ENCODE data around the gene TAF15. TPM values are rescaled to one million over a fixed set of nuclear protein-coding genes. Genes with fewer than 3 reads are reported as not detected.
A peak's percentile ranks its signal among the peaks of the same experiment; 100 is the strongest.

Gene TAF15
- total and polyA plus RNA-seq, 2 of the 4 experiments (the other 2 are of a cell fraction): 46.8 to 98.0 TPM

DNA sequence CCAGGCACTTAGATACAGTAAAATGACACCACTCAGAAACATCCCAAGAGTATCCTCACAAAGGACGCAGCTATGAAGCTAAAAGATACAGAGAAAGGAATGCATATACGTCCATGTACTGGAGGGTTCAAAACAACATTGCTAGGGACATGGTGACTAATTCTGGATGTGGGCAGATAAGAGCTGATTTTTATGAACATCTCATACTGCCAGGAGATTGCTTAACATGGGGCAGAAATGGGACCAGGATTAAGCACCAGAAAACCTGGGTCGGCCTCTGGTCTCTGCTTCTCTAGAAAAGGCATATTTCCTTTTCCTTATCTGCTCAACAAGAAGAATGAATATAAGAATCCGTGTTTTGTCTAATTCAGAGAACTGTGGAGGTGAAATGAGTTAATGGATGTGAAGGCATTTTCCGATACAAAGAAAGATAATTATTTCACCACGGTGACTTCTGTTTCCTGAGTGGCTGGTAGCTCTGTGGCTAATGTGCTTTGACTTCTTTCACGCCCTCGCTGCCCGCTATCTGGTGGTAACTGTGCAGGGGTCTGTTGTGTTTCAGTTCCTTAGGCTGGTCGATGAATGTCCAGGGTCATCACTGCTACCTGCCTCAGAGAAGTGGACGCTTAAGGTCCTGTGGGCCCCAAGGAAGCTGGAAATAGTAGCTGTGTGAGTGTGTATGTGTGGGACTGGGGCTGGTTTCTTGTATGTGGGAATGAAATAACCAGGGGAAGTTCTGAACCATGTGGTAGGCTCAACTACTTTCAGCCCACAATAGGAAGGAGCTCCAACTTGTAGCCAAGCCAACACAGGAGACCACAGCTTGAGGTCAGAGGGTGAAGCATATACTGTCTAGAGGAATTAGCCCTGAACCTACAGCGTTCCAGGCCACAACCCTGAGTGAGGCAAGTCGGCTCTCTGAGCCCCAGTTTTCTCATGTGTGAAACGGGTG lies 86.6 kb downstream of the TAF15 start:
- H3K27me3 ChIP-seq (ENCODE audit: control insufficient read depth, insufficient read depth, low read length): peaks cover 3% of the 10 kb centered on the region
- ATAC-seq (ENCODE audit: low read depth): no peak
- no peak for TF ChIP-seq FOS (IDR thresholded peaks at IDR 0.05; ENCODE audit: low read depth, low read length)
- no peak for TF ChIP-seq POLR2A (IDR thresholded peaks at IDR 0.05; ENCODE audit: low read depth, low read length)
- TF ChIP-seq BHLHE40 (IDR thresholded peaks at IDR 0.05; ENCODE audit: low read depth, low read length): no peak
- no peak for TF ChIP-seq RCOR1 (IDR thresholded peaks at IDR 0.05; ENCODE audit: insufficient replicate concordance, low read length)
- peak; percentile 35; the same call in 1 of the 2 replicates for TF ChIP-seq CEBPB (IDR thresholded peaks at IDR 0.05; ENCODE audit: low read depth, low read length)
- no peak for TF ChIP-seq RAD21 (IDR thresholded peaks at IDR 0.05; ENCODE audit: low read length)
- TF ChIP-seq MAZ (IDR thresholded peaks at IDR 0.05; ENCODE audit: borderline replicate concordance, low read depth, low read length): no peak
- TF ChIP-seq, protein P1, sequence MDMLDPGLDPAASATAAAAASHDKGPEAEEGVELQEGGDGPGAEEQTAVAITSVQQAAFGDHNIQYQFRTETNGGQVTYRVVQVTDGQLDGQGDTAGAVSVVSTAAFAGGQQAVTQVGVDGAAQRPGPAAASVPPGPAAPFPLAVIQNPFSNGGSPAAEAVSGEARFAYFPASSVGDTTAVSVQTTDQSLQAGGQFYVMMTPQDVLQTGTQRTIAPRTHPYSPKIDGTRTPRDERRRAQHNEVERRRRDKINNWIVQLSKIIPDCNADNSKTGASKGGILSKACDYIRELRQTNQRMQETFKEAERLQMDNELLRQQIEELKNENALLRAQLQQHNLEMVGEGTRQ (IDR thresholded peaks at IDR 0.05; ENCODE audit: low read depth, low read length): no peak
- CTCF ChIA-PET: interaction anchor here (0.6 kb wide), 1 partner anchor 36 kb away, joined by 3 read pairs; no protein-coding TSS in a partner anchor
- no peak overlapping the region for H3K27ac ChIP-seq (ENCODE audit: insufficient read depth, low read length)
- H4K91ac ChIP-seq (ENCODE audit: insufficient read depth, low read depth, low read length): no peak overlapping the region
- H3K36me3 ChIP-seq (ENCODE audit: control insufficient read depth, insufficient read depth, low read length): no peaks in the 10 kb centered on the region
- H4K20me1 ChIP-seq (ENCODE audit: insufficient read depth, low read length): no peaks in the 10 kb centered on the region
- H3K18ac ChIP-seq (ENCODE audit: low read depth, low read length): no peak overlapping the region
- no peak overlapping the region for H3K4me2 ChIP-seq (ENCODE audit: low read depth, low read length)
- POLR2A ChIA-PET (ENCODE audit: unreplicated experiment): no interaction called here
- no peak overlapping the region for H2AK9ac ChIP-seq (replicated peaks; ENCODE audit: low read depth, low read length, poor library complexity)
- no peak overlapping the region for H2AFZ ChIP-seq (replicated peaks; ENCODE audit: low read length, poor library complexity)
- H3K9me1 ChIP-seq (ENCODE audit: insufficient read depth, low read length): no peaks in the 10 kb centered on the region; the same call in 1 of the 2 replicates
- no peak overlapping the region for H3K56ac ChIP-seq (ENCODE audit: extremely low read depth, insufficient read depth, low read length)
- DNase-seq: peak; percentile 29
- H3K14ac ChIP-seq (replicated peaks; ENCODE audit: low read depth, low read length): no peak overlapping the region
- dilution Hi-C loops (cut with HindIII; ENCODE audit: low sequenced_read_pairs, unreplicated experiment): no loop called here
- H2BK15ac ChIP-seq (ENCODE audit: low read depth, low read length): no peak overlapping the region
- H2BK20ac ChIP-seq (ENCODE audit: low read depth, low read length): no peak overlapping the region
- H4K5ac ChIP-seq (ENCODE audit: low read depth, low read length): no peak overlapping the region
- H3K9ac ChIP-seq (ENCODE audit: low read depth, low read length): no peak overlapping the region
- intact Hi-C loops (cut with micrococcal nuclease): no loop called here
- no peak overlapping the region for H2BK5ac ChIP-seq (ENCODE audit: low read depth, low read length, poor library complexity, severe bottlenecking)
- no peak overlapping the region for H3K4me3 ChIP-seq (ENCODE audit: insufficient read depth, low read depth, low read length)
- in situ Hi-C loops (cut with MboI; ENCODE audit: low sequenced_read_pairs): no loop called here
- H3K23ac ChIP-seq (ENCODE audit: low read depth, low read length): no peak overlapping the region
- H4K8ac ChIP-seq (ENCODE audit: low read depth in 2 of 2, low read length in 2 of 2): no peak overlapping the region
- WGBS, 2 experiments (ENCODE audit: extremely low coverage in 2 of 2, insufficient read length in 1 of 2): 80% methylated on average over 1 of the region's 14 CpGs; no CpG with 5 or more reads in 1 of the 2 experiments
- BruUV-seq (replicated peaks): no TSS peak
- H3K79me1 ChIP-seq (ENCODE audit: low read depth in 1 of 2, low read length in 2 of 2): no peaks in the 10 kb centered on the region
- no peak overlapping the region for H3K4ac ChIP-seq (ENCODE audit: low read depth, low read length)
- H3K4me1 ChIP-seq (ENCODE audit: control insufficient read depth, insufficient read depth, low read length): no peaks in the 10 kb centered on the region
- H2BK120ac ChIP-seq (ENCODE audit: low read depth, low read length): no peak overlapping the region
- no peak overlapping the region for H2AK5ac ChIP-seq (ENCODE audit: low read depth, low read length)
- H3K9me3 ChIP-seq (ENCODE audit: control insufficient read depth, insufficient read depth, low read length): no peaks in the 10 kb centered on the region

Small RNAs within 50 kb of the gene (microRNA-seq; reads per million reads assigned to microRNA genes)
- gene RF00100 (ENCODE audit: insufficient read depth, insufficient read length): 9.3 reads per million

Small RNAs within 50 kb of the gene (small RNA-seq; reads per million reads assigned to genes)
- gene RF00100: 4.5 to 50.6 (median 30.1) reads per million in 5 experiments

Other genes with a start within 250 kb of the TAF15 start
- gene SLFN14, start 248.7 kb upstream of the TAF15 start, total RNA-seq (2012; rRNA removed): not detected in 2 replicates
- gene SLFN14, start 248.7 kb upstream of the TAF15 start, polyA plus RNA-seq (2012; rRNA removed): not detected in 2 replicates
- 6.7 and 7.9 TPM in 2 replicates for gene PEX12, start 230.9 kb upstream of the TAF15 start, total RNA-seq (2012; rRNA removed)
- gene PEX12, start 230.9 kb upstream of the TAF15 start, polyA plus RNA-seq (2012; rRNA removed): 4.5 and 4.6 TPM in 2 replicates
- gene AP2B1, start 222.2 kb upstream of the TAF15 start, total RNA-seq (2012; rRNA removed): 95.3 and 125 TPM in 2 replicates
- gene AP2B1, start 222.2 kb upstream of the TAF15 start, polyA plus RNA-seq (2012; rRNA removed): 96.5 and 102 TPM in 2 replicates
- 3.6 and 4.7 TPM in 2 replicates for gene RASL10B, start 77.8 kb upstream of the TAF15 start, total RNA-seq (2012; rRNA removed)
- 4.1 and 4.4 TPM in 2 replicates for gene RASL10B, start 77.8 kb upstream of the TAF15 start, polyA plus RNA-seq (2012; rRNA removed)
- gene GAS2L2, start 56.2 kb upstream of the TAF15 start, total RNA-seq (2012; rRNA removed): not detected in 2 replicates
- gene GAS2L2, start 56.2 kb upstream of the TAF15 start, polyA plus RNA-seq (2012; rRNA removed): 0.02 and 0.03 TPM in 2 replicates
- gene C17orf50, start 48.6 kb upstream of the TAF15 start, total RNA-seq (2012; rRNA removed): not detected in 2 replicates
- gene C17orf50, start 48.6 kb upstream of the TAF15 start, polyA plus RNA-seq (2012; rRNA removed): not detected in 2 replicates
- 0.18 TPM in 1 of 2 replicates, not detected in the other for gene MMP28, start 13.8 kb upstream of the TAF15 start, total RNA-seq (2012; rRNA removed)
- gene MMP28, start 13.8 kb upstream of the TAF15 start, polyA plus RNA-seq (2012; rRNA removed): not detected in 2 replicates
- gene HEATR9, start 59.4 kb downstream of the TAF15 start, total RNA-seq (2012; rRNA removed): not detected in 2 replicates
- gene HEATR9, start 59.4 kb downstream of the TAF15 start, polyA plus RNA-seq (2012; rRNA removed): not detected in 2 replicates
- gene CCL5, start 70.9 kb downstream of the TAF15 start, total RNA-seq (2012; rRNA removed): not detected in 2 replicates
- gene CCL5, start 70.9 kb downstream of the TAF15 start, polyA plus RNA-seq (2012; rRNA removed): not detected in 2 replicates
- gene RDM1, start 121.3 kb downstream of the TAF15 start, total RNA-seq (2012; rRNA removed): 0.18 TPM in 1 of 2 replicates, not detected in the other
- gene RDM1, start 121.3 kb downstream of the TAF15 start, polyA plus RNA-seq (2012; rRNA removed): not detected in 2 replicates
- not detected in 2 replicates for gene LYZL6, start 134.2 kb downstream of the TAF15 start, total RNA-seq (2012; rRNA removed)
- gene LYZL6, start 134.2 kb downstream of the TAF15 start, polyA plus RNA-seq (2012; rRNA removed): not detected in 2 replicates
- not detected in 2 replicates for gene CCL16, start 172.0 kb downstream of the TAF15 start, total RNA-seq (2012; rRNA removed)
- not detected in 2 replicates for gene CCL16, start 172.0 kb downstream of the TAF15 start, polyA plus RNA-seq (2012; rRNA removed)
- gene CCL14, start 177.2 kb downstream of the TAF15 start, total RNA-seq (2012; rRNA removed): not detected in 2 replicates
- not detected in 2 replicates for gene CCL14, start 177.2 kb downstream of the TAF15 start, polyA plus RNA-seq (2012; rRNA removed)
- not detected in 2 replicates for gene CCL15, start 192.1 kb downstream of the TAF15 start, total RNA-seq (2012; rRNA removed)
- not detected in 2 replicates for gene CCL15, start 192.1 kb downstream of the TAF15 start, polyA plus RNA-seq (2012; rRNA removed)
- not detected in 2 replicates for gene CCL23, start 208.5 kb downstream of the TAF15 start, total RNA-seq (2012; rRNA removed)
- not detected in 2 replicates for gene CCL23, start 208.5 kb downstream of the TAF15 start, polyA plus RNA-seq (2012; rRNA removed)

All from IMR-90 (cell line).